ENCODE data around the gene SMIM21. TPM values are rescaled to one million over a fixed set of nuclear protein-coding genes. Genes with fewer than 3 reads are reported as not detected.

SMIM21 gene
- not detected in 2 replicates for total RNA-seq (ENCODE audit: low replicate concordance)

DNA sequence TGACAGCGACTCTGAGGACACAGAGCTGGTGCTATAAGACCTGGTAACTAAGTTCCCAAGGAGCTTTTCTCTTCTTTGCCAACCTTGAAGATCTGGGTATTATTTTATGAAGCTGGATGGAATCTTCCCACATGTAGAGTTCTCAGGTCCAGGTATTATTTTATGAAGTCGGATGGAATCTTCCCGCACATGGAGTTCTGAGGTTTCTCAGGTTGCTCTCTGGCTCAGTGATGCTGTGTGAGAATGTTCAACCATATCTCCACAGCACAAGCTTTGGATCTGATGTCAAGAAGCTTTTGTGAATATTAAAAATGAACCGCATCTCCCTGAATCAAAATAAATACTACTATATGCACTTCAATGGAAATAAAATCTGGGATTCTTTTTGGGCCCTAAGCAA, at the start of gene SMIM21:
Gene SMIM21, minus strand, starts transcription at position 101 of the 400 bp plus-strand sequence. CDS start 140 bp downstream, outside the sequence.

Other genes with a start within 250 kb of the SMIM21 start
- gene PTGR3, start 218.6 kb downstream of the SMIM21 start, total RNA-seq (ENCODE audit: low replicate concordance): 6.8 and 12.5 TPM in 2 replicates
- 1.7 and 6.9 TPM in 2 replicates for gene TSHZ1, start 216.9 kb downstream of the SMIM21 start, total RNA-seq (ENCODE audit: low replicate concordance)

All from smooth muscle cell of the coronary artery (primary cell).